ENCODE measurements around the gene TNFSF11.

Gene TNFSF11

GRCh38 chr13:42574011-42574410 lies at the start of gene TNFSF11:
Gene TNFSF11, plus strand, starts transcription at chr13:42574152. Its CDS starts 152 bp downstream, at chr13:42574304.
- in situ Hi-C loops (cut with HindIII; ENCODE audit: low sequenced_read_pairs), result no loop called here

- in situ Hi-C loops (cut with HindIII; ENCODE audit: low sequenced_read_pairs), result no loop called here
Observed at GRCh38 chr13:42524487-42525034, 49.4 kb upstream of the TNFSF11 start.

GRCh38 chr13:42525035-42525504 lies 48.9 kb upstream of the TNFSF11 start:
- in situ Hi-C loops (cut with HindIII; ENCODE audit: low sequenced_read_pairs), result no loop called here

GRCh38 chr13:42526276-42526675 lies 47.7 kb upstream of the TNFSF11 start:
- in situ Hi-C loops (cut with HindIII; ENCODE audit: low sequenced_read_pairs), result no loop called here

- in situ Hi-C loops (cut with HindIII; ENCODE audit: low sequenced_read_pairs), result no loop called here
Observed at GRCh38 chr13:42526804-42527203, 47.1 kb upstream of the TNFSF11 start.

GRCh38 chr13:42532561-42533335 lies 41.2 kb upstream of the TNFSF11 start:
- in situ Hi-C loops (cut with HindIII; ENCODE audit: low sequenced_read_pairs), result no loop called here

- in situ Hi-C loops (cut with HindIII; ENCODE audit: low sequenced_read_pairs), result no loop called here
Observed at GRCh38 chr13:42533336-42533591, 40.7 kb upstream of the TNFSF11 start.

- in situ Hi-C loops (cut with HindIII; ENCODE audit: low sequenced_read_pairs), result no loop called here
Observed at GRCh38 chr13:42534785-42535184, 39.2 kb upstream of the TNFSF11 start.

GRCh38 chr13:42538996-42539395 lies 35.0 kb upstream of the TNFSF11 start:
- in situ Hi-C loops (cut with HindIII; ENCODE audit: low sequenced_read_pairs), result no loop called here

- in situ Hi-C loops (cut with HindIII; ENCODE audit: low sequenced_read_pairs), result no loop called here
Observed at GRCh38 chr13:42539670-42540069, 34.3 kb upstream of the TNFSF11 start.

- in situ Hi-C loops (cut with HindIII; ENCODE audit: low sequenced_read_pairs), result no loop called here
Observed at GRCh38 chr13:42543215-42543797, 30.6 kb upstream of the TNFSF11 start.

GRCh38 chr13:42544246-42544926 lies 29.6 kb upstream of the TNFSF11 start:
- in situ Hi-C loops (cut with HindIII; ENCODE audit: low sequenced_read_pairs), result no loop called here

GRCh38 chr13:42545842-42546241 lies 28.1 kb upstream of the TNFSF11 start:
- in situ Hi-C loops (cut with HindIII; ENCODE audit: low sequenced_read_pairs), result no loop called here

GRCh38 chr13:42547612-42548011 lies 26.3 kb upstream of the TNFSF11 start:
- in situ Hi-C loops (cut with HindIII; ENCODE audit: low sequenced_read_pairs), result no loop called here

- in situ Hi-C loops (cut with HindIII; ENCODE audit: low sequenced_read_pairs), result no loop called here
Observed at GRCh38 chr13:42548731-42549551, 25.0 kb upstream of the TNFSF11 start.

- in situ Hi-C loops (cut with HindIII; ENCODE audit: low sequenced_read_pairs), result no loop called here
Observed at GRCh38 chr13:42549552-42549936, 24.4 kb upstream of the TNFSF11 start.

GRCh38 chr13:42551611-42552010 lies 22.3 kb upstream of the TNFSF11 start:
- in situ Hi-C loops (cut with HindIII; ENCODE audit: low sequenced_read_pairs), result no loop called here

GRCh38 chr13:42553098-42554046 lies 20.6 kb upstream of the TNFSF11 start:
- in situ Hi-C loops (cut with HindIII; ENCODE audit: low sequenced_read_pairs), result no loop called here

- in situ Hi-C loops (cut with HindIII; ENCODE audit: low sequenced_read_pairs), result no loop called here
Observed at GRCh38 chr13:42559057-42559456, 14.9 kb upstream of the TNFSF11 start.
